GM12878 (cell line): ENCODE measurements around the gene ATP2C2.

Source experiments
- CTCF ChIP-seq, 3 experiments: IDR thresholded peaks in 2 of 3; conservative IDR thresholded peaks in 1 of 3; 2 replicates each; pipeline ENCODE4 v1.5.1; 2011; ENCODE audit warnings: low read depth in 3 of 3, low read length in 3 of 3, mild to moderate bottlenecking in 3 of 3, control low read depth in 2 of 3, moderate library complexity in 2 of 3, inconsistent platforms in 1 of 3, mixed read lengths in 1 of 3; ENCODE audit not compliant: control insufficient read depth in 2 of 3, insufficient read depth in 1 of 3; ENCODE audit errors: extremely low read depth in 1 of 3
- PKNOX1 ChIP-seq: fragments of 450-650 bp; IDR thresholded peaks from 2 replicates; pipeline ENCODE4 v1.6.1; 2016; ENCODE audit warnings: mild to moderate bottlenecking
- RBBP5 ChIP-seq: fragments of 200-600 bp; sonication (generic); conservative IDR thresholded peaks from 2 replicates; pipeline ENCODE4 v1.6.1; 2016
- RFX5 ChIP-seq: IDR thresholded peaks from 2 replicates; pipeline ENCODE4 v1.6.1; 2011; ENCODE audit warnings: low read depth, low read length, improper control_type of control experiment
- TAF1 ChIP-seq: IDR thresholded peaks from 2 replicates; pipeline ENCODE4 v1.6.1; 2011; ENCODE audit warnings: mild to moderate bottlenecking, low read depth, low read length, borderline replicate concordance
- ZBED1 ChIP-seq: IDR thresholded peaks from 2 replicates; pipeline ENCODE4 v1.6.1; 2016; ENCODE audit warnings: borderline replicate concordance
- ZNF687 ChIP-seq: fragments of 450-650 bp; IDR thresholded peaks from 2 replicates; pipeline ENCODE4 v1.6.1; 2017; ENCODE audit warnings: mild to moderate bottlenecking, moderate library complexity

- TF ChIP-seq ZNF687, result no peak
- no peak for TF ChIP-seq CTCF (IDR thresholded peaks at IDR 0.05 in 2 of 3, conservative IDR thresholded peaks at IDR 0.05 in 1 of 3; ENCODE audit: control insufficient read depth in 2 of 3, extremely low read depth in 1 of 3, insufficient read depth in 1 of 3, low read depth in 3 of 3, low read length in 3 of 3)
- TF ChIP-seq PKNOX1, result no peak
- TF ChIP-seq TAF1, result no peak
- TF ChIP-seq ZBED1, result no peak
- no peak for TF ChIP-seq RFX5
- TF ChIP-seq RBBP5, result no peak
Observed at GRCh38 chr16:84370723-84371552, 2.6 kb downstream of the ATP2C2 start.
